ENCODE data around the gene AOC3.

The AOC3 gene

GRCh38 chr17:42850954-42851353, at the start of gene AOC3:
AOC3 (plus strand) TSS chr17:42851199; CDS start chr17:42851344, 145 bp downstream.
- H3K9me3 ChIP-seq (ENCODE audit: control insufficient read depth in 2 of 2, low read length in 2 of 2), result no peaks in the 10 kb centered on the region
- peaks cover 0 to 8% of the 10 kb centered on the region in 2 donors for H3K27me3 ChIP-seq (ENCODE audit: control insufficient read depth in 2 of 2, insufficient read depth in 2 of 2, low read length in 2 of 2)
- H3K36me3 ChIP-seq (ENCODE audit: control insufficient read depth in 2 of 2, insufficient read depth in 2 of 2, low read length in 2 of 2), result no peaks in the 10 kb centered on the region
- H3K4me1 ChIP-seq (ENCODE audit: control insufficient read depth in 2 of 2, insufficient read depth in 2 of 2, low read length in 2 of 2), result peaks cover 5% of the 10 kb centered on the region in 2 donors
- H3K4me3 ChIP-seq (ENCODE audit: low read length in 2 of 2), result peak within 1 kb of the TSS; percentile 18 to 66
- peak within 1 kb of the TSS in 1 of 2 donors; percentile 58 for H3K9ac ChIP-seq (ENCODE audit: low read depth in 1 of 2, low read length in 2 of 2)
- peak within 1 kb of the TSS; percentile 28 to 80 for H3K27ac ChIP-seq (ENCODE audit: low read depth in 2 of 2, low read length in 2 of 2)

- Histone ChIP-seq H3K27ac (ENCODE audit: low read depth in 2 of 2, low read length in 2 of 2) (peak overlapping the region; percentile 49 to 80), H3K4me1 (ENCODE audit: control insufficient read depth in 2 of 2, insufficient read depth in 2 of 2, low read length in 2 of 2) (peaks cover 31 to 39% of the 10 kb centered on the region in 2 donors), H3K9ac (ENCODE audit: low read depth in 1 of 2, low read length in 2 of 2) (peak overlapping the region in 1 of 2 donors; percentile 56), H3K9me3 (ENCODE audit: control insufficient read depth in 2 of 2, low read length in 2 of 2) (no peaks in the 10 kb centered on the region), H3K4me3 (ENCODE audit: low read length in 2 of 2) (no peak overlapping the region), H3K36me3 (ENCODE audit: control insufficient read depth in 2 of 2, insufficient read depth in 2 of 2, low read length in 2 of 2) (no peaks in the 10 kb centered on the region), H3K27me3 (ENCODE audit: control insufficient read depth in 2 of 2, insufficient read depth in 2 of 2, low read length in 2 of 2) (no peaks in the 10 kb centered on the region)
Measured at GRCh38 chr17:42803074-42803883, 47.7 kb upstream of the AOC3 start.

- Histone ChIP-seq H3K9me3 (ENCODE audit: control insufficient read depth in 2 of 2, low read length in 2 of 2) (no peaks in the 10 kb centered on the region), H3K9ac (ENCODE audit: low read depth in 1 of 2, low read length in 2 of 2) (peak overlapping the region in 1 of 2 donors; percentile 6), H3K27me3 (ENCODE audit: control insufficient read depth in 2 of 2, insufficient read depth in 2 of 2, low read length in 2 of 2) (no peaks in the 10 kb centered on the region), H3K36me3 (ENCODE audit: control insufficient read depth in 2 of 2, insufficient read depth in 2 of 2, low read length in 2 of 2) (peaks cover 5 to 6% of the 10 kb centered on the region in 2 donors), H3K4me3 (ENCODE audit: low read length in 2 of 2) (no peak overlapping the region), H3K27ac (ENCODE audit: low read depth in 2 of 2, low read length in 2 of 2) (peak overlapping the region; percentile 49 to 80), H3K4me1 (ENCODE audit: control insufficient read depth in 2 of 2, insufficient read depth in 2 of 2, low read length in 2 of 2) (peaks cover 26 to 33% of the 10 kb centered on the region in 2 donors)
Measured at GRCh38 chr17:42804918-42805367, 46.1 kb upstream of the AOC3 start.

- Histone ChIP-seq H3K4me1 (ENCODE audit: control insufficient read depth in 2 of 2, insufficient read depth in 2 of 2, low read length in 2 of 2) (peaks cover 26 to 33% of the 10 kb centered on the region in 2 donors), H3K4me3 (ENCODE audit: low read length in 2 of 2) (no peak overlapping the region), H3K9ac (ENCODE audit: low read depth in 1 of 2, low read length in 2 of 2) (peak overlapping the region in 1 of 2 donors; percentile 9), H3K9me3 (ENCODE audit: control insufficient read depth in 2 of 2, low read length in 2 of 2) (no peaks in the 10 kb centered on the region), H3K27me3 (ENCODE audit: control insufficient read depth in 2 of 2, insufficient read depth in 2 of 2, low read length in 2 of 2) (no peaks in the 10 kb centered on the region), H3K36me3 (ENCODE audit: control insufficient read depth in 2 of 2, insufficient read depth in 2 of 2, low read length in 2 of 2) (peaks cover 14 to 15% of the 10 kb centered on the region in 2 donors), H3K27ac (ENCODE audit: low read depth in 2 of 2, low read length in 2 of 2) (peak overlapping the region; percentile 80 to 83)
Measured at GRCh38 chr17:42806249-42806648, 44.8 kb upstream of the AOC3 start.

GRCh38 chr17:42809250-42809649, 41.7 kb upstream of the AOC3 start:
- no peak overlapping the region for H3K27ac ChIP-seq (ENCODE audit: low read depth in 2 of 2, low read length in 2 of 2)
- H3K36me3 ChIP-seq (ENCODE audit: control insufficient read depth in 2 of 2, insufficient read depth in 2 of 2, low read length in 2 of 2), result peaks cover 27 to 29% of the 10 kb centered on the region in 2 donors
- H3K27me3 ChIP-seq (ENCODE audit: control insufficient read depth in 2 of 2, insufficient read depth in 2 of 2, low read length in 2 of 2), result no peaks in the 10 kb centered on the region
- peaks cover 15 to 19% of the 10 kb centered on the region in 2 donors for H3K4me1 ChIP-seq (ENCODE audit: control insufficient read depth in 2 of 2, insufficient read depth in 2 of 2, low read length in 2 of 2)
- H3K9me3 ChIP-seq (ENCODE audit: control insufficient read depth in 2 of 2, low read length in 2 of 2), result no peaks in the 10 kb centered on the region
- H3K4me3 ChIP-seq (ENCODE audit: low read length in 2 of 2), result no peak overlapping the region
- H3K9ac ChIP-seq (ENCODE audit: low read depth in 1 of 2, low read length in 2 of 2), result no peak overlapping the region

- Histone ChIP-seq H3K4me3 (ENCODE audit: low read length in 2 of 2) (no peak overlapping the region), H3K9ac (ENCODE audit: low read depth in 1 of 2, low read length in 2 of 2) (no peak overlapping the region), H3K36me3 (ENCODE audit: control insufficient read depth in 2 of 2, insufficient read depth in 2 of 2, low read length in 2 of 2) (peaks cover 64 to 73% of the 10 kb centered on the region in 2 donors), H3K9me3 (ENCODE audit: control insufficient read depth in 2 of 2, low read length in 2 of 2) (no peaks in the 10 kb centered on the region), H3K27me3 (ENCODE audit: control insufficient read depth in 2 of 2, insufficient read depth in 2 of 2, low read length in 2 of 2) (no peaks in the 10 kb centered on the region), H3K27ac (ENCODE audit: low read depth in 2 of 2, low read length in 2 of 2) (no peak overlapping the region), H3K4me1 (ENCODE audit: control insufficient read depth in 2 of 2, insufficient read depth in 2 of 2, low read length in 2 of 2) (no peaks in the 10 kb centered on the region)
Measured at GRCh38 chr17:42814633-42815399, 36.2 kb upstream of the AOC3 start.

- no peak overlapping the region for H3K27ac ChIP-seq (ENCODE audit: low read depth in 2 of 2, low read length in 2 of 2)
- H3K9me3 ChIP-seq (ENCODE audit: control insufficient read depth in 2 of 2, low read length in 2 of 2), result no peaks in the 10 kb centered on the region
- no peak overlapping the region for H3K4me3 ChIP-seq (ENCODE audit: low read length in 2 of 2)
- no peak overlapping the region for H3K9ac ChIP-seq (ENCODE audit: low read depth in 1 of 2, low read length in 2 of 2)
- peaks cover 60 to 76% of the 10 kb centered on the region in 2 donors for H3K36me3 ChIP-seq (ENCODE audit: control insufficient read depth in 2 of 2, insufficient read depth in 2 of 2, low read length in 2 of 2)
- no peaks in the 10 kb centered on the region for H3K27me3 ChIP-seq (ENCODE audit: control insufficient read depth in 2 of 2, insufficient read depth in 2 of 2, low read length in 2 of 2)
- no peaks in the 10 kb centered on the region for H3K4me1 ChIP-seq (ENCODE audit: control insufficient read depth in 2 of 2, insufficient read depth in 2 of 2, low read length in 2 of 2)
Measured at GRCh38 chr17:42817866-42818265, 33.1 kb upstream of the AOC3 start.

GRCh38 chr17:42818379-42818778, 32.6 kb upstream of the AOC3 start:
- no peaks in the 10 kb centered on the region for H3K27me3 ChIP-seq (ENCODE audit: control insufficient read depth in 2 of 2, insufficient read depth in 2 of 2, low read length in 2 of 2)
- H3K4me3 ChIP-seq (ENCODE audit: low read length in 2 of 2), result no peak overlapping the region
- no peaks in the 10 kb centered on the region for H3K9me3 ChIP-seq (ENCODE audit: control insufficient read depth in 2 of 2, low read length in 2 of 2)
- H3K36me3 ChIP-seq (ENCODE audit: control insufficient read depth in 2 of 2, insufficient read depth in 2 of 2, low read length in 2 of 2), result peaks cover 59 to 75% of the 10 kb centered on the region in 2 donors
- H3K27ac ChIP-seq (ENCODE audit: low read depth in 2 of 2, low read length in 2 of 2), result no peak overlapping the region
- H3K9ac ChIP-seq (ENCODE audit: low read depth in 1 of 2, low read length in 2 of 2), result no peak overlapping the region
- peaks cover under 1% of the 10 kb centered on the region in 2 donors for H3K4me1 ChIP-seq (ENCODE audit: control insufficient read depth in 2 of 2, insufficient read depth in 2 of 2, low read length in 2 of 2)

GRCh38 chr17:42819939-42820535, 31.0 kb upstream of the AOC3 start:
- H3K4me1 ChIP-seq (ENCODE audit: control insufficient read depth in 2 of 2, insufficient read depth in 2 of 2, low read length in 2 of 2), result peaks cover 4% of the 10 kb centered on the region in 2 donors
- H3K27ac ChIP-seq (ENCODE audit: low read depth in 2 of 2, low read length in 2 of 2), result no peak overlapping the region
- no peaks in the 10 kb centered on the region for H3K27me3 ChIP-seq (ENCODE audit: control insufficient read depth in 2 of 2, insufficient read depth in 2 of 2, low read length in 2 of 2)
- peaks cover 43 to 60% of the 10 kb centered on the region in 2 donors for H3K36me3 ChIP-seq (ENCODE audit: control insufficient read depth in 2 of 2, insufficient read depth in 2 of 2, low read length in 2 of 2)
- no peak overlapping the region for H3K9ac ChIP-seq (ENCODE audit: low read depth in 1 of 2, low read length in 2 of 2)
- H3K4me3 ChIP-seq (ENCODE audit: low read length in 2 of 2), result no peak overlapping the region
- no peaks in the 10 kb centered on the region for H3K9me3 ChIP-seq (ENCODE audit: control insufficient read depth in 2 of 2, low read length in 2 of 2)

Data from mucosa of rectum (tissue), 2 donors.